Mesenchymal stem cell (in vitro differentiated cells and primary cell): ENCODE measurements around the gene STK11.
A peak's percentile ranks its signal among the peaks of the same experiment; 100 is the strongest.

Experiments used
- DNase-seq: peaks from one replicate; pipeline ENCODE4 v3.0.0-alpha.2; 2013
- H2AFZ ChIP-seq: one replicate; pipeline ENCODE4 v1.6.1; 2013; ENCODE audit warnings: low read depth, mild to moderate bottlenecking, control low read depth, inconsistent platforms, low read length, moderate library complexity
- H2AK5ac ChIP-seq: 2 replicates; pipeline ENCODE4 v1.6.1; 2013; ENCODE audit warnings: low read length, moderate library complexity, mild to moderate bottlenecking, inconsistent platforms; ENCODE audit not compliant: severe bottlenecking
- H2BK120ac ChIP-seq: one replicate; pipeline ENCODE4 v1.6.1; 2013; ENCODE audit warnings: low read depth, mild to moderate bottlenecking, inconsistent platforms, low read length, moderate library complexity
- H2BK12ac ChIP-seq, 2 experiments: one replicate each; pipeline ENCODE4 v1.6.1; 2013; ENCODE audit warnings: inconsistent platforms in 2 of 2, low read length in 2 of 2, mild to moderate bottlenecking in 2 of 2, moderate library complexity in 2 of 2, control low read depth in 1 of 2
- H2BK15ac ChIP-seq: one replicate; pipeline ENCODE4 v1.6.1; 2013; ENCODE audit warnings: mild to moderate bottlenecking, low read depth, inconsistent platforms; ENCODE audit not compliant: poor library complexity, severe bottlenecking
- H2BK5ac ChIP-seq: 2 replicates; pipeline ENCODE4 v1.6.1; 2013; ENCODE audit warnings: low read depth, mild to moderate bottlenecking, low read length, control low read depth, inconsistent platforms; ENCODE audit not compliant: poor library complexity, severe bottlenecking
- H3K14ac ChIP-seq, 2 experiments: one replicate each; pipeline ENCODE4 v1.6.1; 2013; ENCODE audit warnings: inconsistent platforms in 2 of 2, low read length in 2 of 2, control low read depth in 1 of 2, mild to moderate bottlenecking in 1 of 2, moderate library complexity in 1 of 2
- H3K18ac ChIP-seq, 2 experiments: one replicate each; pipeline ENCODE4 v1.6.1; 2013; ENCODE audit warnings: inconsistent platforms in 2 of 2, low read length in 2 of 2, control low read depth in 1 of 2, low read depth in 1 of 2, mild to moderate bottlenecking in 1 of 2
- H3K23ac ChIP-seq, 2 experiments: one replicate each; pipeline ENCODE4 v1.6.1; 2013; ENCODE audit warnings: inconsistent platforms in 2 of 2, low read length in 2 of 2, mild to moderate bottlenecking in 2 of 2, moderate library complexity in 2 of 2, control low read depth in 1 of 2
- H3K27ac ChIP-seq: 2 replicates; pipeline ENCODE4 v1.5.1; 2013; ENCODE audit warnings: mild to moderate bottlenecking, moderate library complexity, low read length, control low read depth, inconsistent platforms; ENCODE audit not compliant: poor library complexity, severe bottlenecking
- H3K27me3 ChIP-seq, 2 experiments: 2 replicates each; pipeline versions ENCODE4 v1.6.1 to v1.7.0; 2013; ENCODE audit warnings: low read length in 2 of 2, mild to moderate bottlenecking in 2 of 2, moderate library complexity in 2 of 2, control low read depth in 1 of 2, inconsistent platforms in 1 of 2; ENCODE audit not compliant: control insufficient read depth in 1 of 2, insufficient read depth in 1 of 2
- H3K36me3 ChIP-seq, 2 experiments: 2 replicates each; pipeline versions ENCODE4 v1.6.1 to v1.7.0; 2013; ENCODE audit warnings: low read length in 2 of 2, control low read depth in 1 of 2, inconsistent platforms in 1 of 2, low read depth in 1 of 2, mild to moderate bottlenecking in 1 of 2; ENCODE audit not compliant: insufficient read depth in 2 of 2, control insufficient read depth in 1 of 2
- H3K4ac ChIP-seq, 2 experiments: one replicate each; pipeline ENCODE4 v1.6.1; 2013; ENCODE audit warnings: inconsistent platforms in 2 of 2, low read length in 2 of 2, mild to moderate bottlenecking in 2 of 2, moderate library complexity in 2 of 2, control low read depth in 1 of 2, low read depth in 1 of 2
- H3K4me1 ChIP-seq: 2 replicates; pipeline ENCODE4 v1.6.1; 2013; ENCODE audit warnings: low read depth, low read length, control low read depth; ENCODE audit not compliant: control insufficient read depth, insufficient read depth
- H3K4me2 ChIP-seq: 2 replicates; pipeline ENCODE4 v1.6.1; 2013; ENCODE audit warnings: low read length, mild to moderate bottlenecking, inconsistent platforms; ENCODE audit not compliant: poor library complexity, severe bottlenecking
- H3K4me3 ChIP-seq, 2 experiments: 2 replicates each; pipeline versions ENCODE4 v1.5.1 to v1.7.0; 2013; ENCODE audit warnings: low read length in 2 of 2, mild to moderate bottlenecking in 2 of 2, control low read depth in 1 of 2, low read depth in 1 of 2; ENCODE audit not compliant: insufficient read depth in 1 of 2
- H3K79me1 ChIP-seq: replicated peaks from 2 replicates; pipeline ENCODE4 v1.6.1; 2013; ENCODE audit warnings: mild to moderate bottlenecking, control low read depth, low read length, inconsistent platforms; ENCODE audit not compliant: poor library complexity, severe bottlenecking
- H3K9ac ChIP-seq: 2 replicates; pipeline ENCODE4 v1.7.0; 2013; ENCODE audit warnings: mild to moderate bottlenecking, low read length, moderate library complexity
- H3K9me3 ChIP-seq: 2 replicates; pipeline ENCODE4 v1.7.0; 2013; ENCODE audit warnings: mild to moderate bottlenecking, low read length; ENCODE audit not compliant: control insufficient read depth
- H4K8ac ChIP-seq: one replicate; pipeline ENCODE4 v1.6.1; 2013; ENCODE audit warnings: inconsistent platforms, mild to moderate bottlenecking, low read length, moderate library complexity
- H4K91ac ChIP-seq: one replicate; pipeline ENCODE4 v1.6.1; 2013; ENCODE audit warnings: mild to moderate bottlenecking, low read length, inconsistent platforms
- whole genome bisulfite sequencing: methylation state at CpG from one replicate; pipeline ENCODE4 v1.1.7; 2013; ENCODE audit warnings: mixed read lengths; 5-methylcytosine and 5-hydroxymethylcytosine counted together

The STK11 gene

DNA sequence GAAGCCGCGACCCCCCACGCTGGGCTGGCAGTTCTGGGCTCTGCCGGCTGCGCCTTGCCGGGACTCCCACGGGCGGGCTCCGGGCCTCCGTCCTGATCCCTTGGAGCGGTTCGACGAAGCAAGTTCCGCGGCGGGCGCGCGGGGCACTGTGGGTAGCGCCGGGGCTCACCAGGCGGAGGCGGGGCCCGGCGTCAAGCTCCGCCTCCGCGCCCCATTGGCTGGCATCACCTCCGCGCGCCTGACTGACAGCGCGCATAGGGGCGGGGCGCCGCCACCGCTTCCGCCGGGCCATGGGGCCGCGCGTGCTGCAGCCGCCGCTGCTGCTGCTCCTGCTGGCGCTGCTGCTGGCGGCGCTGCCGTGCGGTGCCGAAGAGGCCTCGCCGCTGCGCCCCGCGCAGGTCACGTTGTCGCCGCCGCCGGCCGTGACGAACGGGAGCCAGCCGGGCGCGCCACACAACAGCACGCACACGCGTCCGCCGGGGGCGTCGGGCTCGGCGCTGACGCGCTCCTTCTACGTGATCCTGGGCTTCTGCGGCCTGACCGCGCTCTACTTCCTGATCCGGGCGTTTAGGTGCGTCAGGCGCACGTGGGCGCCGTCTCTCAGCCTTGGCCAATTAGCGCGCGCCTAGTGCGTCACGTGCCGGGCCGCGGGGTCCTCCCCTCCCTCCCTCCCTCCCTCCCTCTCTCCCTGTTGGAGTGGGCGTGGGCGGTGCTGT, 69.8 kb downstream of the STK11 start, which contains the start of gene FAM174C:
FAM174C (plus strand) TSS at position 271 of the 716 bp plus-strand sequence; CDS start at position 291, 20 bp downstream.
- Histone ChIP-seq H4K8ac (peak within 1 kb of the TSS; percentile 99), H4K91ac (peak within 1 kb of the TSS; percentile 99), H3K27ac (peak within 1 kb of the TSS; percentile 58), H3K4me1 (peaks cover 47% of the 10 kb centered on the region), H3K9ac (peak within 1 kb of the TSS; percentile 94), H3K79me1 (peaks cover 22% of the 10 kb centered on the region), H2BK120ac (peak within 1 kb of the TSS; percentile 91), H3K18ac (peak within 1 kb of the TSS; percentile 98 to 99), H3K4ac (peak within 1 kb of the TSS; percentile 98 to 100), H2BK15ac (peak within 1 kb of the TSS; percentile 86), H2AFZ (no peak within 1 kb of the TSS), H2BK12ac (peak within 1 kb of the TSS; percentile 9 to 67), H3K14ac (peak within 1 kb of the TSS in 1 of 2 experiments; percentile 98), H3K4me3 (peak within 1 kb of the TSS; percentile 84 to 88), H3K27me3 (no peaks in the 10 kb centered on the region), H2AK5ac (peak within 1 kb of the TSS; percentile 38), H3K4me2 (peak within 1 kb of the TSS; percentile 92), H3K36me3 (peaks cover 62 to 81% of the 10 kb centered on the region in 2 experiments), H3K9me3 (no peaks in the 10 kb centered on the region), H2BK5ac (peak within 1 kb of the TSS; percentile 90), H3K23ac (peak within 1 kb of the TSS in 1 of 2 experiments; percentile 87)
- WGBS: under 1% methylated on average over 50 of the region's 98 CpGs
- peak; percentile 98 for DNase-seq

GRCh38 chr19:1275976-1276627, 70.5 kb downstream of the STK11 start:
- 17% methylated on average over 42 of the region's 43 CpGs for WGBS
- Histone ChIP-seq H3K4me3 (peak overlapping the region; percentile 65 to 88), H4K91ac (peak overlapping the region; percentile 85), H3K14ac (peak overlapping the region in 1 of 2 experiments; percentile 98), H3K27me3 (no peaks in the 10 kb centered on the region), H3K79me1 (peaks cover 22% of the 10 kb centered on the region), H3K23ac (peak overlapping the region in 1 of 2 experiments; percentile 87), H2AFZ (no peak overlapping the region), H3K9me3 (no peaks in the 10 kb centered on the region), H3K27ac (peak overlapping the region; percentile 58), H3K36me3 (peaks cover 57 to 83% of the 10 kb centered on the region in 2 experiments), H3K4me1 (peaks cover 41% of the 10 kb centered on the region), H3K18ac (peak overlapping the region; percentile 82 to 84), H2BK5ac (no peak overlapping the region), H3K4ac (peak overlapping the region; percentile 56 to 73), H2BK12ac (peak overlapping the region; percentile 7 to 9), H2BK15ac (peak overlapping the region; percentile 85), H2BK120ac (peak overlapping the region; percentile 79), H4K8ac (peak overlapping the region; percentile 78), H3K4me2 (peak overlapping the region; percentile 92), H3K9ac (peak overlapping the region; percentile 94), H2AK5ac (peak overlapping the region; percentile 2)
- DNase-seq: no peak

- Histone ChIP-seq H2BK15ac (no peak overlapping the region), H4K91ac (peak overlapping the region; percentile 4), H3K27me3 (no peaks in the 10 kb centered on the region), H3K4ac (no peak overlapping the region), H2BK12ac (no peak overlapping the region), H3K36me3 (peaks cover 52 to 78% of the 10 kb centered on the region in 2 experiments), H3K4me1 (peaks cover 36% of the 10 kb centered on the region), H2AK5ac (no peak overlapping the region), H3K4me3 (peak overlapping the region; percentile 65 to 88), H2BK120ac (no peak overlapping the region), H3K9me3 (no peaks in the 10 kb centered on the region), H2BK5ac (no peak overlapping the region), H2AFZ (no peak overlapping the region), H3K18ac (peak overlapping the region in 1 of 2 experiments; percentile 28), H3K4me2 (peak overlapping the region; percentile 92), H3K14ac (no peak overlapping the region), H4K8ac (no peak overlapping the region), H3K79me1 (peaks cover 22% of the 10 kb centered on the region), H3K23ac (peak overlapping the region in 1 of 2 experiments; percentile 3), H3K27ac (no peak overlapping the region), H3K9ac (peak overlapping the region; percentile 94)
- DNase-seq: no peak
- WGBS: 80% methylated on average over 10 of the region's 10 CpGs
Observed at GRCh38 chr19:1276628-1277022, 71.0 kb downstream of the STK11 start.

DNA sequence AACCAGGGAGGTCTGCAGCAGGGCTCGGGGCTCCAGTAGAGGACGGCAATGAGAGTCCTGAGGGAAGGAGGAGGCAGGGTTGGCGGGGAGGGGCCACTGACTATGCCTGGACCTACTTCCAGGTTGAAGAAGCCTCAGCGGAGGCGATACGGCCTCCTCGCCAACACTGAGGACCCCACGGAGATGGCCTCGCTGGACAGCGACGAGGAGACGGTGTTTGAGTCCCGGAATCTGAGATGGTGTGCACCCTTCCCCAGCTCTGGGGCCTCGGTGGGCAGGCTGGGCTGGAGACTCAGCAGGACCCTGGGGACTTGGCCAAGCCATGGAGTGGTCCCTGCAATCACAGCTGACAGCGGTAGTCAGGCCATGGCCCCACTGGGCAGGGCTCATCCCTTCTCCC, 71.5 kb downstream of the STK11 start:
- H4K8ac ChIP-seq: no peak overlapping the region
- no peak overlapping the region for H3K18ac ChIP-seq
- H3K14ac ChIP-seq: no peak overlapping the region
- no peak overlapping the region for H2BK120ac ChIP-seq
- peak overlapping the region in 1 of 2 experiments; percentile 88 for H3K4me3 ChIP-seq
- no peak overlapping the region for H4K91ac ChIP-seq
- peak overlapping the region in 1 of 2 experiments; percentile 15 for H2BK12ac ChIP-seq
- H3K36me3 ChIP-seq: peaks cover 48 to 74% of the 10 kb centered on the region in 2 experiments
- H2AK5ac ChIP-seq: no peak overlapping the region
- no peak overlapping the region for H3K4me2 ChIP-seq
- DNase-seq: no peak
- H3K4me1 ChIP-seq: peaks cover 31% of the 10 kb centered on the region
- H3K27ac ChIP-seq: no peak overlapping the region
- H2BK5ac ChIP-seq: no peak overlapping the region
- no peak overlapping the region for H2BK15ac ChIP-seq
- H3K79me1 ChIP-seq: peaks cover 22% of the 10 kb centered on the region
- H3K23ac ChIP-seq: no peak overlapping the region
- WGBS: 95% methylated on average over 14 of the region's 15 CpGs
- H2AFZ ChIP-seq: no peak overlapping the region
- no peak overlapping the region for H3K4ac ChIP-seq
- peak overlapping the region; percentile 94 for H3K9ac ChIP-seq
- no peaks in the 10 kb centered on the region for H3K9me3 ChIP-seq
- H3K27me3 ChIP-seq: no peaks in the 10 kb centered on the region
